Measurements from ENCODE around the gene ZNF468.
"Not testable (repeated sequence)": the region's sequence is repeated elsewhere in the genome, so short reads cannot be mapped to it uniquely, and the experiment has no call there.

ZNF468 gene

DNA sequence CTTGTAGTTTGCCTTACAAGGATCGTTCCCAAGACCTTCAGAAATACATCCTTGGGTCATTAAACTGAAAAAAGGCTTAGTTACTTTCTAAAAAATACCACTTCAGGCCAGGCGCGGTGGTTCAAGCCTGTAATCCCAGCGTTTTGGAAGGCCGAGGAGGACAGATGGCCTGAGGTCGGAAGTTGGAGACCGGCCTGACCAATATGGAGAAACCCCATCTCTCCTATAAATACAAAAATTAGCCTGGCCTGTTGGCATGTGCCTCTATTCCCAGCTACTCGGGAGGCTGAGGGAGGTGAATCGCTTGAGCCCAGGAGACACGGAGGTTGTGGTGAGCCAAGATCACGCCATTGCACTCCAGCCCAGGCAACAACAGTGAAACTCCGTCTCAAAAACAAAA, 33.7 kb downstream of the ZNF468 start:
- no peak for DNase-seq

DNA sequence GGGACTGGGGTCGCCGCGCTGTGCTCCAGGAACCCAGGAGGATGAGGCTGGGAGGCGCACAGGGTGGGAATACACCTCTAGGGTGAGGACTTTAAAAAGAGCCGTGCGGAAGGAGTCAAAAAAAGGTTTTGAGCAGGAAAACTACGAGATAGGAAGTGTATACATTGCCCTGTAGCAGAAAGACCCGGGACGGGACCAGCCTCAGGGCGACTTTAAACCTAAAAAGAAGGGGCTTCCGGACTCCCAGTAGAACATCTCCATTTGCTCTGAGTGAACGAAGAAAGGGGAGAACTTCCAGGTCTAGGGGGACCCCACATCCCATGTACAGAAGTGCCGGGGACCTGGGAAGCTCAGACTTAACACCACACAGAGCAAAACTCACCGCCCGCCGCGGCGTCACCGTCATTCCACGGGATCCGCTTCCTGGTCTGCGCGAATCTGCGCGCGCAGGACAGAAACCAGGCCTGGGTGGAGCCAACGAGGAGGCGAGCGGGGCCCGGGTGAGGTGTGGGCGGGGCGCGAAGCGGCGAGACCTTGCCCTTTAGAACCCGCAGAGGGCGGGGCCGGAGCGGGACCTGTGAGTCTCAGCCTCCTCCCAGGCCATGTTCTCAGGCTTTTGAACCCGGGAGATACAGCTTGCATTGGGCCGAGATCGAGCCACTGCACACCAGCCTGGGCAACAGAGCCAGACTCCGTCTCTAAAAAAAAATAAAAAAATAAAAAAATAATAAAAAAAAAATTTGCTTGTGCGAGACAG, 36.0 kb downstream of the ZNF468 start, which contains the start of gene ZNF28:
Gene ZNF28, minus strand, starts transcription at position 430 of the 757 bp plus-strand sequence. CDS start 3,675 bp downstream, outside the sequence.
- not testable (repeated sequence) for DNase-seq

DNA sequence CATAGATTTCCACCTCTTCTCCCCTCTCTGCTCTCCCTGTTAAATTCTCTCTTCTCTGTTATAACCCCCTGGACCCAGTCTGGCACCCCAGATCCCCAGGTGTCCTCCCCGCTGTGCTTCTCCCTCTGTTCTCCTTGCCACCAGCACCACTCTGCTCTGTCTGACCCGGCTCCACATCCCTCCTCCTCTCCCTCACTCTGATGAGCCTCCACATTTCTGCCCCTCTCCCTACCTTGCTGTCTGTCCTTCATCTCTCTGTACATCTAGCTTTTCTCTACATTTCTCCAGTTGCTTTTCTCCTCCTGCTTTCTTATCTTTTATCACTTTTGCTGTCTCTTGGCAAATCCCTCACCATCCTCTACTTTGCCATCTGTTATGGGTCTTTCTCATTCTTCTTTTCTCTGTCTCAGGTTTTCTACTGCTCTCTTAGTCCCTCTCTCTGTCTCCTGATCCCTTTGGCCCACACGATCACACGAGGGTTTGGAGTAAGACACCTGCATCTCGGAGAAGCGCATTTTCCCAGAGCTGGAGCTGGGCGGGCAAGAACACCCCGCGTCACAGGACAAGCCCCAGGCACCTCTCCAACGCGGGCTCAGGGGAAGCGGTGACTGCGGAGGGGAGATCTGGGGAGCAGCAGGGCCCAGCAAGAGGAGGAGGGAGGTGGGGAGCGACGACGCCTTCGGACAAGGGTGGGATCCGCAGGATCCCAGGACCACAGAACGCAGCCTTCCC, 36.8 kb downstream of the ZNF468 start:
- not testable (repeated sequence) for DNase-seq

DNA sequence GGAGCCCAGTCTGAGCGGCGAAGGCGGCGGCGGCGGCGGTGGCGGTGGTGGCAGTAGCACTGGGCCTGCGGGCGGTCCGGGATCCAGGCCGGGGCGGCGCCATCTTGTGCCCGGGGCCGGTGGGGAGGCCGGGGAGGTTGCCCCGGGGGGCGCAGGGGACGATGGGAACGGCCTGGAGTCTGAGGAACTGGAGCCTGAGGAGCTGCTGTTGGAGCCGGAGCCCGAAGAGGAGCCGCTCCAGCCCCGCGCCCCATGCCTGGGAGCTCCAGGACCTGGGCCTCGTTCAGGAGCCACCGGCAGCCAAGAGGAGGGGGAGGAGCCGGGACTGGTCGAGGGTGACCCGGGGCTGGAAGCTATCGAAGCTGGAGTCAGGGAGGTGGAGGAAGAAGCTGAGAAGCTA, 47.6 kb downstream of the ZNF468 start:
- DNase-seq, result no peak

DNA sequence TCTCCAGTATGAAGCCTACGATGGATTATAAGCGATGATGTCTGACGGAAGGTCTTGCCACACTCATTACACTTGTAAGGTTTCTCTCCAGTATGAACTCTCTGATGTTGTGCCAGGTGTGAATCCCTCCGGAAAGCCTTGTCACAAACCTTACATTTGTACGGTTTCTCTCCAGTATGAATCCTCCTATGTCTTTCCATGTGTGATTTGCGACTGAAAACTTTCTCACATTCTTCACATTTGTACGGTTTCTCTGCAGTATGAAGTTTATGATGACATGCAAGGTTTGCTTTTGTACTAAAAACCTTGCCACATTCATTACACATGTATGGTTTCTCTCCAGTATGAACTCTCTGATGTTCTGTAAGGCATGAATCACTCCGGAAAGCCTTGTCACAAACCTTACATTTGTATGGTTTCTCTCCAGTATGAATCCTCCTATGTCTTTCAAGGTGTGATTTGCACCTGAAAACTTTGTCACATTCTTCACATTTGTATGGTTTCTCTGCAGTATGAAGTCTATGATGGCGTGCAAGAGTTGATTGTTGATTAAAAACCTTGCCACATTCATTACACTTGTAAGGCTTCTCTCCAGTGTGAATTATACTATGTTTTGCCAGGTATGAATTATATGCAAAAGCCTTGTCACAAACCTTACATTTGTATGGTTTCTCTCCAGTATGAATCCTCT, 57.3 kb downstream of the ZNF468 start:
- not testable (repeated sequence) for DNase-seq

DNA sequence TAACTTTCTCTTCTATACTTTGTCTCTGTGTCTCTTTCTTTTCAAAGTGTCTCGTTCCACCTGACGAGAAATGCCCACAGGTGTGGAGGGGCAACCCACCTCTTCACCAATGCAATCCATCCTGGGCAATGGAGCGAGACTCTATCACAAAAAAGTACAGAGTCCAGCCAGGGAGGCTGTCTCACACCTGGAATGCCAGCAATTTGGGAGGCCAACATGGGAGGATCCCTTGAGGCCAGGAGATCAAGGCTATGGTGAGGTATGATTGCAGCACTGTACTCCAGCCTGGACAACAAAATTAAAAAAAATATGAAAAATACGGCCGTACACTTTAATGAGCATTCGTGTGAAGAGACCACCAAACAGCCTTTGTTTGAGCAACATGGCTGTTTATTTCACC, 68.0 kb downstream of the ZNF468 start:
- DNase-seq, result no peak
